Suppressor macrophage treated with lipopolysaccharide for 1 hour (primary cell): Measurements from ENCODE around the gene ACOXL.
A peak's percentile ranks its signal among the peaks of the same experiment; 100 is the strongest.
"Not testable (repeated sequence)": the region's sequence is repeated elsewhere in the genome, so short reads cannot be mapped to it uniquely, and the experiment has no call there.

ENCODE experiments used
- DNase-seq, 3 donors: peaks; one replicate each; pipeline ENCODE4 v3.0.0-alpha.2; 2020 to 2022

The ACOXL gene

DNA sequence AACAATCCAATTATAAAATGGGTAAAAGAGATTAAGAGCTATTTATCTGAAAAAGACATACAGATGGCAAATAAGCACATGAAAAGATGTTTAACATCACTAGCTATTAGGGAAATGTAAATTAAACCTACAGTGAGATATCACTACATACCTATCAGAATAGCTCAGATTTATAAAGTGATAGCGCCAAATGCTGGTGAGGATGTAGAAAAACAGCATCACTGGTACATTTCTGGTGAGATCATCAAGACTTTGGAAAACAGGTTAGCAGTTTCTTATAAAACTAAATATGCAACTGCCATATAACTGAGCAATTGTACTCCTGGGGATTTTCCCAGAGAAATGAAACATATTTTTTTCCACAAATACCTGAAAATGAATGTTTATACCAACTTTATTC lies 100.4 kb downstream of the ACOXL start:
- no peak for DNase-seq

DNA sequence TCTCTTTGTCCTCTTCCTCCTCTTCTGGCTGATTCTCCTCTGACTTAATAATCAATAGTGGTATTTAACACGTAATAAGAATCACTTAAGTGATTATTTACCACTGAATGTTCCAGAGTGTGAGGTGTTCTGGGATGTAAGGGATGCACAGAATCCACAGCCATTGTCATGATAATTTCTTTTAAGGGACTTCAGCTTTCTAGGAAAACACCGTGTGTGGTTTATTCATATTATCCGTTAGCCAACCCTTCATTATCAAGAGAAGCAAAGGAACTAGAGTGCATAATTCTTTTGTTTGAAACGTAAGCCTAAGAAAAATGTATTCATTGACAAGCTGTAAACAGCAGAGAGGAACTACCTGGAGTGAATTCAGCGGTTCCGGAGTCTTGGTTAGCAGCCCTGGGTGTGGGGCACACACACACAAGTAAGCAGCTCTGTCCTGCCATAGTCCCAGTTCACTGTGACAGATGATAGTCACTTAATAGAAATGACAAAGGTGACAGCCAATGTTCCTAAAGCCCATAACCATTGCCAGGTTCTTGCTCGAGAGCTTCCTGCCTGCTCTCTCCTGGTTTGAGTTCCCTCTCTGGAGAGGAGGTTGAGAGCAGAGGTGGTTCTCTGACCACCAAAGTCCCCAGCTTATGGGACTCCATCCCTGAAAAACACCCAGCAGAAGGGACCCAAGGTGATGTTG lies 101.9 kb downstream of the ACOXL start:
- no peak for DNase-seq

DNA sequence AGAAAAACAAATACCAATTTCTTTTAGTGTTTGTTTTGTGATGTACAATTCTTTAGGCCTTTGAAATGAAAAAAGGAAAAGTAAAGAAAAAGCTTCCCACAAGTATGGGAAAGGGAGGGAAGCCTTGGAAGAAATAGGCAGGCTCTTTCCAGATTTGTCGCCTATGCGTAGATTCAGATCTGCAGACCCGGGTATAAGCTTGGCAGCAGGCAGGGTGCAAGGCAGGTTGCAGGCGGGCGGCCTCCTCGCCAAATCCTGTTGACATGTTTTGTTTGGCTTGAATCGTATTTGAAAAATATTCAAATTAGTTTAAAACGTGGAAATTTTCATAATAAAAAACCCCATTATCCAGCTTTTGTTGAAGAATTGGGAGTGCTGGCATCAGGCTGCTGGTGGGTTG lies 104.3 kb downstream of the ACOXL start:
- no peak for DNase-seq

DNA sequence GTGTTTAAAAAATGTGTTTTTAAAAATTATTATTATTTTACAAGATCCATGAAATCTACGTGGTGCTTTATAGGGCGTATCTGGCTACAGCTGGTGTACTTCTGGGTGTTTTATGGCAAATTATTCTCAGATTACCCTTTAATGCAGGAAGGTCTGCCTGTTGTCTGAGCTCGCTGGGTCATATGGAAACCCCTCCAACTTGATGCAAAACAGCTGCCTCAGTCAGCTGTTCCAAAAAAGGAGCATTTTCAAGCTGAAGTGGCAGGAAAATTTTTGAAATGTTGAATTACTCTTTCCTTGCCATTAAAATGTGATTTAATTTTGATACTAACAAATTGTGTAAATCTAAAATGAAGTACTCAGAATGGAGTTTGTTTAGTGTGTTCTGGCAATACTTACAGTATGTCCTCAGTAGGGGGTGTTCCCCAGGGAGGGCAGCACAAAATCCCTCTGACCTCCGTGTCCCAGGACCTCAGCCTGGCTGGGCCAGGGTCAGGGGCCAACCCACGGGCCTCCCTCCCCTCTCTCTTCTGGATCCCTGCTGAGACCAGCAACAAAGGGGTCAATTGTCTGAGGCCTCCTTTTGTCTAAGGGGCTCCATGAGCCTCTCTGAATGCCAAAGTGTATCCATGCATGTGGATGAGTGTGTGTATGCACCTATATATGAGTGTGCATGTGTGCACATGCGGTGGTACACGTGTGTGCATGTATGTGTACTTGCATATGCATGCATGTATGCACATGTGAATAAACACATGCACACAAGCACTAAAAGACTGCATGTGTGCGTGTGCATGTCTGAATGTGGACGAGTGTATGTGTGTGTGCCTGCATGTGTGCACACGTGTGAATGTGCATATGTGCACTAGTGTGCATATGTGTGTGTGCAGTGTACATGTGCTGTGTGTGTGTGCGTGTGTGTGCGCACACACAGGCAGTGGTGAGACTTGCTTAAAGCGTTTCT lies 105.4 kb downstream of the ACOXL start:
- no peak for DNase-seq

DNA sequence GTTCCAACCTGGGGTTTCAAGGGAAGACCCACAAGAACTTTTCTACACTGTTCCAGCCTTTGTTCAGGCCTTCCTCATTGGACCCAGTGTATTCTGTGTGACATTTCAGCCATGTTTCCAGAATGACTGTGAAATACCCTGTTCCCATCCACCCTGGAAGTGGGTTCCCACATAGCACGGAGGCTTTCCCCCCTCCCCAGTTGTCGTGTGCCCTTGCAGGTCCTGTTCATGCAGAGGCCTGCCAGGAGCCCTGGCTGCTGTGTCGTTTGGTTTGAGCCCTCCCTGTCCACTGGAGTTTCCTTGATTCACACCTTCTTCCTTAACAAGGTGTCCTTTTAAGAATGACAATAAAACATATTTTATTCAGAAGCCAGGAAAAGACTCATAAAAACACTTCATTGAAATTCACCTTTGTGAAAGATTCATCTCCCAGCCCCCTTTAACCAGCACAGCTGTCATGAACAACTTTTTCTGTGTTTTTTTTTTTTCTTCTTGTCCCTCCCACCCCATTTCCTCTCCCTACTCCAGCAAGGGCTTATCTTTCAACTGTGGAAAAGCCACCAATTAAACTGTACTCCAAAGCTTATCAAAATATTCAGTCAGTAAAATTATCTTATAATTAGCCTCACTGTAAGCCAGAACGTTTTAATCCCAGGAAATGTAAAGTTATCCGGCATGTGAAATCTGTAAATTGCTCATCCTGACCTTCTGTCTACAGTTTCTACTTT lies 106.4 kb downstream of the ACOXL start:
- no peak for DNase-seq

DNA sequence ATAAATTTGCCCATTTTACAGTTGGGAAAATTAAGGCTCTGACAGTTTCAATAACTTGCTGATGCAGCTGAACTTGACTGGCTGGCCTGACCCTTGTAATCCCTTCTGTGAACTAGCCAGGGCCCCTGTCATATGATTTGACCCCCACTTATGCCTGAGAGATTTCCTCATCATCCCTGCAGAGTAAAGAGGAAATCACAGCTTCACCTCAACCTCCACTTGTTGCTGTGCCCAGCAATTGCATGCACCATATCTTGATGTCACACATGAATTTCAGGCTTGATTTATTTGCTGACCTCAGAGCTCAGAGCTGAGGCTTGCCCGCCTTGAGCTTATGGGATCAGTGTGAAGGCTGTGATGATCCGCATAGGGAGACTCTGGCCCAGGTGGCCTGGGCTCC lies 108.1 kb downstream of the ACOXL start:
- DNase-seq: no peak

DNA sequence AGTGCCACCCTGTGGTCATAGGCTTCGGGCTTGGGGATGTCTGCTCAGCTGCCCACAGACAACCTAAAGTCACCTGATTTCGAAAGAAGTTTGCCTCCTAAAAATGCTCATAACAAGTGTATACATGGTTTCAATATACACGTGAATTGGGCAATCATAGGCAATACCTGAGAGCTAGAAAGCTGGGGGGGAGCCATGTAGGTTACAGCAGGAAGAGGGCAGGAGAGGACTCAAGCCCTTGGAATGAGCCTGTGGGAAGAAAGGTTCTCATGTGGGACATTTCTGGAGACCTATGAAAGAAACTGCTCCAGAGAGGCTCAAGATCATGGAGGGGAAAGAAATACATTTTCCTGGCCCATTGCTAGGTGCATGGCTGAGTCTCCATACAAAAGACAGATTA lies 109.7 kb downstream of the ACOXL start:
- DNase-seq: no peak

DNA sequence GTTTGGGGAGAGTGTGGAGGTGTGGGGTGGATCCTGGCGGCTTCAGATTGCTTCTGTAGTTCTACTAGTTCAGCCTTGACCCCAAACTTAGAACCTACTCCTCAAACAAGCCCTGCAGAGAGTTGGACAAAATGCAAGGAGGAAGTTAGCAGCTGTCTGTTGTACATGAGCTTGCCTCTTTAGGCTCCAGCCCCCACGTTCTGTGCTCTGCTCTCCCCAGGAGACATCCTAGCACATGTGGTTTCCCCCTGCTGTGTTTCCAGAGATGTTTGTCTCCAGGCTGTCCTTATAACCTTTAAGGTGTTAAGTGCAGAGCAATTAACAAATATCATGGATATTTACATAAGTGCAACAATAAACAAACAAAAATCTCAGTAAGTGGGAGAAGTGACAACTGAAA lies 111.1 kb downstream of the ACOXL start:
- DNase-seq: no peak

DNA sequence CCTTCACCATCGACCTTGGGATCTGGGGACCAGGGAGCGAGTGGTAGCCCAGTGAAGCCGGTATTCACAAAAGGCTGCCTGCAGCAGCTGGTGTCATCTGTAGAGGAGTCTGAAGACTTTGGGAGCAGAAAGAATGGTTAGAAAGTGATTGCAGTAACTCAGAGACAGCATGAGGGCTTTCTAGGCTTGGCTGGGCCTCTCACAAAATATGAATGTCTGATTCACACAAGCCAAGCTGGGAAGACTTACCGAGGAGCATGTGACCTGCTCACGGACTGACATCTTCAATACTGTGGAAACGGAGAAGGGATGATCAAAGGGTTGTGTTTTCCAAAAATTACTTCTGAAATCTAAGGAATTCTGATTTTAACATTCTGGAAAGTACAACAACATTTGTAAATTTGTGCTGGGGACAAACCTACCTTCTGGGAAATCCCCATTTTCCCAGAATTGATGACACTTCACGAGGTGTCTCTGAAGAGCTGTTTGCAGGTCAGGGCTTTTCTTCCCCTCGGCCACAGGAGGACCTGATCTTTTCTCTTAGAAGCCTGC lies 111.7 kb downstream of the ACOXL start:
- DNase-seq: peak in 2 of 3 donors; percentile 24 to 50

DNA sequence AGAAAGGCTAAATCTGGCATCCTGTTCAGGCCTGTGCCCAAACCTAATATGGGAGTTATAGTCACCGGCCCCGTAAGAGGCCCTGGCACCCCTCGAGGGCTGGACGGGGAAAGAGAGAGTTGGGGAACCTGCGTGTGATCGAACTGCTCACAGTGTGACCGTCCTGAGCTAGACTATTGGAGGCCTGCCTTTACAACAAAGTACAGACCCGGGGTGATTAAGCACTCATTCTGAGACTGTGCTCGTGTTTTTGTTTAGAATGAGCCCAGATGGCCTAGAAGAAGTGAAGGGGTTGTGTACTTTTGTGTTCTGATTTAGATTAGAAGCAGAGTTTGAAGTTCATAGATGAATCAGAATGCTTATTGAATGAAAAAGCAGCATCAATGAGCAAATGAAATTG lies 115.3 kb downstream of the ACOXL start:
- no peak for DNase-seq

DNA sequence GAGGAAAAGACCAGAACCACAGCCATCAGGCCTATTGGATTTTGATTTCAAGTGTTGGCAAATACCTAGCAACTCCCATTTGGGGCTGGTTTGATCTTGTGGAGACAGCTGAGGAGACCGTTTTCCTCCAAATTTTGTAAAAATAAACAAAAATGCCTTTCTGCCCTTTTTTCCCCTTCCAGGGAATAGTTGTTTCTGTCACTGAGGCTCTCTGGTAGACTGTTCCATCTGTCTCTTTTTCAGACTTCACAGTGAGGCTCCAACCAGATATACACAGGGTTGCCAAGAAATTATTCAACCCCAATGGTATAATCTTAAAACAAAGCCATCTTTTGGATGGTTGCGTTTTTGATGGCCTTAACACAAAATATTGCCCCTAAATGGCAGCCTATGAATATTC lies 115.7 kb downstream of the ACOXL start:
- DNase-seq: no peak

DNA sequence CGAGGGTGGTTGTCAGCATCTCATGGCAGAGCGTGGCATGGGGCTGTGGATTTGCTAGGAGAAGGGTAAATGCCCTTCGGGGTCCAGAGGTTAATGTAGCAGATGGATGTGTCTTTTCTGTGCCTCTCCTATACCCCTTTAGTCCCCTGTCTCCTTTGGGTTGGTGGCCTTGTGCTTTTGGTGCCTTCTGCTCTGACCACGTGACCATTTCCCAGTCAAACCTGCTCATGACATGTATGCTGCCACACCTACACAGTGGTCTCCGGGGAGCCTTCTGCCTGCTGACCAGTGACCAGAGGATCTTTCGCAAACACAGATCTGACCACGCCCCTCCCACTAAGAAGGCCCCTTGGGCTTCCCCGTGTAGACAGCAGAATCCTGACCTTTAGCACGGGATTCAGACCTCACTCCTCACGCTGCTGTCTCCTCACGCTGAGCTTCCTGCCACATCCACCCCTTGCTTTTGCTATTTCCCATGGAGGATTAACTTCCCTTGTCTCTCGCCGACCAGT lies 116.2 kb downstream of the ACOXL start:
- peak; percentile 38 to 51 (median 43) for DNase-seq

DNA sequence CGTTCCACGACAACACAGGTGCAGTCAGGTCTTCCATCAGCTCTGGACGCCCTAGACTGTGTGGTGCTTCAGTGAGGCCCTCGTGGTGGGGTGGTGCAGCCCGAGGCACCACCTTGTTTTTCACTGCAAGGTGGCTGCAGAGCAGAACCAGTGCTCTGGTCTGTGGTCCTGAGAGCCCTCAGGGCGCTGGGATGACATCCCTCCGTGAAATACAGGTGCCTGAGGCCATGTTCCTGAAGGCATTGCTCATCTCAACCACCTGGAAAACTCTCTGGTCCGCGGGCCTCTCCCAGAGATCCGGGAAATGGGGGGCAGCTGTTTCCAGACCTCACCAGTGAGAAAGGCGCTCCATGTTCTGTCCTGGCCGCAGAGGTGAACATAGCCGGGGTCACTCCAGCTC lies 119.2 kb downstream of the ACOXL start:
- no peak for DNase-seq

DNA sequence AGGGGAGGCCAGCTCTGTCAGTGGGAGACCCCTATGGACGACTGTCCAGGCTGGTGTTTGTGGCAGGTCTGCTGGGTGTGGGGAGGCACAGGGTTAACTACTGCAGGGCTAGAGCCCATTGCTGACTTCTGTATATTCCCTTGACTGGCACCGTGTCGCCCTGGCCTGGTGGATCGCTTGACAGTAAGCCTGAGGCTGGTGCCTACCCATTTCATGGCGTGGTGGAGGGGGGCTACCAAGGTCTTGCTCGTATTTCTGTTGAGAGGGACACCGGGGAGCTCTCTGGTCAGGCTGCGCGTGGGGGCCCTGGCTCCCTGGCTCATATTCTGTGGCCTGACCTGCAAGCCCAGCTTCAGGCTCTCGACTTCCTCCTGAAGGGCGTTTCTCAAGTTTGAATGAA lies 119.7 kb downstream of the ACOXL start:
- no peak for DNase-seq

DNA sequence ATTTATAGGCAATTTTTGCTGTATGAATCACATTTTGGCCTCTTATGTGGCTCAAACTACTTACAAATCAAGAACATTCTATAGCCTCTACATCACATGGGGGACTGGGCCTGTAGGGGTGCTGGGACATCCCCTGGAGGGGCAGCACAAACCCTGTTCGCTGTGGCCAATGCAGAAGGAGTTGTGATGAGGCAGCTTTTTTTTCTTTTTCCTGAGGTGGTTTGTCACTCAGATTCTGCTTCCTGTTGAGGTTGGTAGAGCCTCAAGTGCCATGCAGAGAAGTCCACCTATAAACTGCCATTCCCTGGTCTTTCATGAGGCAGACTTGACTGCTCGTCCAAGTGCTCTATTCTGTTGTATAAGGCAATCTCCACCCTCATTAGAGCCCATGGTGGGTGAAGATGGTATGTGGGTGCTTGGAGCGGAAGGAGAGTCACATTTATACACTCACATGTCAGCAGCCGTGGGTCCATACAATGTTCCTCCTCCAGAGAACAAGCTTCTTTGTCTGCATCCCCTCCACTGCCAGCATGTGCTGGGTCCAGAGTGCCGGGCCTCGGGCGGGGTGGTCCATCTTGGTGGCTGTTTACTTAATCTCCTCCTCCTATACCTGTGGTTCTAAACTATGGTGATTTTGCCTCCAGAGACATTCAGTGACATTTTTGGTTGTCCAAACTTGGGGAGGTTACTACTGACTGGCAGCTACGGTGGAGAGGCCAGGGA lies 120.3 kb downstream of the ACOXL start:
- DNase-seq: no peak

DNA sequence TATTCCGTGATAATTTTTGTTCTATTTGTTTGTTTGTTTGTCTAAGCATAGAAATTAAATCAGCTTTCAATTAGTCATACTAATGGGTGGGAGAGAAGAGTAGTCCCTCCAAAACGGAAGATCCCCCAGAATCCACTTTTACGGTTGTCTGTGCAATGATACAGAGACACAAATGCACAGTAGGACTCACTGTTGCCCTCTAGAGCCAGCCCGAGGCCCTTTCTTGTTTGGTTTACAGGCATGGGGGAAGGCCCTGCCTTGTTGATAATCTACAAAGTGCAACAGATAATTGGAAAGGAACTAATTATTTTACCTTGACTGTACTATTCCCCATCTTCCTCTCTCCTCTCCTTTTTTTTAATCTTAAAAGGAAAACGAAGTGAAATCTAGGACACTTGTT lies 121.1 kb downstream of the ACOXL start:
- peak; percentile 56 to 68 (median 59) for DNase-seq

DNA sequence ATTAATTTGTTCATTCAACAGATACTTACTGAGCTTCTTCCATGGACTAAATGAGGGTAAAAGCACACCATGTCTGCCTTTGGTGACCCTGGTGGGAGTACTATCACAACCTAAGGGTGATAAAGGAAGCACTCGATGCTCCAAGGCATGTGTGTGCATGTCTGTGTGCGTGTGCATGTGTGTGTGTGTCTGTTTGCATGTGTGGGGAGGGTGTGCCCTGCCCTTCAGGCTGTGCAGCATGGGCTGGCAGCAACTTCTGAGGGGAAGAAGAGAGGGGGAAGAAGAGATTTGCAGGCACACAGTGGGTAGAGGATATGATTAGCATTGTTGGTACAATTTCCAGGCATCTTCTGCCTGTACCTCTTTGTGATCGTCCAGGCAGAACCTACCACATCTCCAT lies 121.6 kb downstream of the ACOXL start:
- DNase-seq: no peak

DNA sequence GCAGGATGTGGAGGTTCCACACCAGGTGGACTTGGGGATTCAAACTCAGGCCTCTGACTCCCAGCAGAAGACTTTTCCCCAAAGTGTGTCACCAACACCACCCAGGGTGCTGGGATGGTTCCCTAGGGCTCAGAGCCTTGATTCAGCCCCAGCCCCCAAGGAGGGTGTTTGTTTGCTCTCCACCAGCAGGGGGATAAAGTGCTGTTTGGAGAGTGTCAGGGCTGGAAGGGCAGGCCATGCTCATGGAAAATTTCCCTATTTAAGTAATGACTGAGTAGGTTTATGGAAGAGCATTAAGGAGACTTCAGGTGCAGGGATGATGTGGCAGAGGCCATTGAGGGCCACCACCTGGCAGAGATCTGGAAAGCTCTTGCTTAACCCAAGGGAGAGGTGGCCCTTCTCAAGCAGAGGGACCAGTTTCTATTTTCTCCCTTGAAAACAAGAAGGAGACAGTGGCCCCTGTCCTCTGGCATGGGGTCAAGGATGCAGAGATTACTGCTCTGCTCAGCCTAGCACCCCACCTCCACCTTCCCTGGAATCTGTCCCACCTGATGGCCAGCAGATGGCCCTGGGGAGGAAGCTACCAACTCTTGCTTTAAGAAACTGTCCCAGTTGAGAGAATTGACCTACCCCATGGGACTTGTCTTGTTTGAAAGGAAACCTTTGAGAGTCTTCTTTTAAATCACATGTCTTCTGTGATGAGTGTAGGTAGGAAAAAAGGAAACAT lies 122.1 kb downstream of the ACOXL start:
- peak; percentile 40 to 60 (median 45) for DNase-seq

DNA sequence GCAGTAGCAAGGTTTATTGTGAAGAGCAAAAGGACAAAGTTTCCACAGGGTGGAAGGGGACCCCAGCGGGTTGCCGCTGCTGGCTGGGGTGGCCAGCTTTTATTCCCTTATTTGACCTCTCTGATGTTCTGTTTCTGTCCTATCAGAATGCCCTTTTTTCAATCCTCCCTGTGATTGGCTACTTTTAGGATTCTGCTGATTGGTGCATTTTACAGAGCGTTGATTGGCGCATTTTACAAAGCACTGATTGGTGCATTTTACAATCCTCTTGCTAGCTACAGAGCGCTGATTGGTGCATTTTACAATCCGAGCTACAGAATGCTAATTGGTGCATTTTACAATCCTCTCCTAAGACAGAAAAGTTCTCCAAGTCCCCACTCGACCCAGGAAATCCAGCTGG lies 123.5 kb downstream of the ACOXL start:
- not testable (repeated sequence) for DNase-seq

DNA sequence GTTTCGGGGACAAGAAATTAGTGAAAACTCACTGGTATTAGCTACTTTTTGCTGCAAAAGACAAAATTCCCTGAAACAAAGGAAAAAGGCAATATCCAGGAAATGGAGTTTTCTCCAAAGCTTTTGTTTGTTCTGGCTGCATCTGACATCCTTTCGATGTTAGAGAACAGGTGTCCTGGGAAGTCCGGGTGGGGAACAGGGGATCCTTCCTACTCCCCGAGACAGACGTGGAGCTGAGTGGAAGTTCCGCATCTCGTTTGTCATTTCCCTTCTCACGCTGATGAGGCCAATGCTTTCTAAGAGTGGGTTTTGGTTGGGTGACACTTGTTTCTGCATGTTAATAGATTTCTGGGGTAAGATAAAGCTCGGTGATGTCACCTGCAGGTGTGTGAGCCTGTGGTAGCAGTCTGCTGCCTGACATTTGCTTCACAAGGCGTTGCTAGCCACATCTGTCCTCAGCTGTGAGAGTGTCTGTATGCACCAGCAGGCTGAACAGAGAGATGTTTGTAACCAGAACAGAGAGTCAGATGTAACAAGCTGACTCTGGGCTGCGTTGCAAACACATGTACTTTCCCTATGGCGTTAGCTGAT lies 125.9 kb downstream of the ACOXL start:
- DNase-seq: no peak
